MM.1S (cell line): Measurements from ENCODE around the gene TBX20.
"Not testable (repeated sequence)": the region's sequence is repeated elsewhere in the genome, so short reads cannot be mapped to it uniquely, and the experiment has no call there.

Experiments
- DNase-seq: peaks from one replicate; pipeline ENCODE4 v3.0.0-alpha.2; 2015
- H2AFZ ChIP-seq: fragments of 300-600 bp; sonication (generic); 2 replicates; pipeline ENCODE4 v1.6.0; 2016; ENCODE audit warnings: antibody characterized with exemption, low read length
- H3F3A ChIP-seq: fragments of 300-600 bp; sonication (generic); 2 replicates; pipeline ENCODE4 v1.6.1; 2016; ENCODE audit warnings: mild to moderate bottlenecking, antibody characterized with exemption, low read length, moderate library complexity, mixed read lengths; ENCODE audit not compliant: insufficient read depth
- H3K27ac ChIP-seq: fragments of 300-600 bp; sonication (generic); 2 replicates; pipeline ENCODE4 v1.5.1; 2016; ENCODE audit warnings: mild to moderate bottlenecking, low read length
- H3K27me3 ChIP-seq: fragments of 300-600 bp; sonication (generic); replicated peaks from 2 replicates; pipeline ENCODE4 v1.6.0; 2016; ENCODE audit warnings: low read length; ENCODE audit not compliant: insufficient read depth
- H3K36me3 ChIP-seq: fragments of 300-600 bp; sonication (generic); replicated peaks from 2 replicates; pipeline ENCODE4 v1.6.1; 2016; ENCODE audit warnings: mild to moderate bottlenecking, low read length, mixed read lengths; ENCODE audit not compliant: insufficient read depth
- H3K4me1 ChIP-seq: fragments of 300-600 bp; sonication (generic); 2 replicates; pipeline ENCODE4 v1.6.1; 2016; ENCODE audit warnings: low read length, mixed read lengths
- H3K4me2 ChIP-seq: fragments of 300-600 bp; sonication (generic); 2 replicates; pipeline ENCODE4 v1.6.0; 2016; ENCODE audit warnings: low read depth, low read length
- H3K4me3 ChIP-seq: fragments of 300-600 bp; sonication (generic); 2 replicates; pipeline ENCODE4 v1.5.1; 2016; ENCODE audit warnings: low read length, mixed read lengths
- H3K79me2 ChIP-seq: fragments of 300-600 bp; sonication (generic); 2 replicates; pipeline ENCODE4 v1.6.1; 2016; ENCODE audit warnings: mixed run types, low read length, mixed read lengths
- H3K9ac ChIP-seq: fragments of 300-600 bp; sonication (generic); 2 replicates; pipeline ENCODE4 v1.6.1; 2016; ENCODE audit warnings: low read length, mixed read lengths
- H3K9me2 ChIP-seq: fragments of 300-600 bp; sonication (generic); replicated peaks from 2 replicates; pipeline ENCODE4 v1.6.1; 2016; ENCODE audit warnings: mild to moderate bottlenecking, low read length, mixed read lengths; ENCODE audit not compliant: insufficient read depth
- H3K9me3 ChIP-seq: fragments of 300-600 bp; sonication (generic); replicated peaks from 2 replicates; pipeline ENCODE4 v1.6.1; 2016; ENCODE audit warnings: mild to moderate bottlenecking, low read length, mixed read lengths; ENCODE audit not compliant: insufficient read depth
- H4K20me1 ChIP-seq: fragments of 300-600 bp; sonication (generic); 2 replicates; pipeline ENCODE4 v1.6.1; 2016; ENCODE audit warnings: mild to moderate bottlenecking, low read length, moderate library complexity, mixed read lengths; ENCODE audit not compliant: insufficient read depth

Gene TBX20

DNA sequence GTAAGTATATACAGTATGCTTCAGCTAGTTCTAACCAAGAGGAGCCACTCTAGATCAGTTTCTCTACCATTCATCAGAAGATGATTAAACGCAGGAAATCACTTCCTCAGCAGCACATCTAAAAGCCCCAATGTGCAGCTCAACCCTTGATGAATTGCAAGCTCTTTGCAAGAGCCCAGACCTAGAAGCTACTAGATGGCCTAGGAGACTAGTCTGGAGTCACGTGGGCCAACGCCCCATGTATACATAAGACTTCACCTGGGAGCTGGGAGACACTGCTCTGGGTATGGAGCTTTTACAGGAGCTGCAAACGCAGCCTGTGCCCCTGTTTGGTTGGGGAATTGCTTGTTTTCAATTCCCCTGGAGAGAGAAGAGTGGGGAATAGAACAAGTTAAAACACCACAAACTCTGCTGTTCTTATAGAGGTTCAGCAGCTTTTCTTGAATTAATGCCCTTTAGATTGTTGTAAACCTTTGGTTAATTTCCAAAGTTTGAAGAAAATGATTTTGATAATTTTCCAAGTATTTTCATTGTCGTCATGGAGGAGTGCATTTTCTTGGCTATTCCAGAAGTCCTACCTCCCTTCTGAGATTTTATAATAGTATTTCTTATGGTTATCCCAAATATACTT is 69.9 kb downstream of the TBX20 start:
- H3K9me3 ChIP-seq, H3K9me2 ChIP-seq, H3K27me3 ChIP-seq, H3K36me3 ChIP-seq, H3K9ac ChIP-seq, H3F3A ChIP-seq, H3K4me3 ChIP-seq, DNase-seq, H3K79me2 ChIP-seq, H2AFZ ChIP-seq, H3K27ac ChIP-seq, H4K20me1 ChIP-seq, H3K4me2 ChIP-seq, H3K4me1 ChIP-seq: not testable (repeated sequence)

GRCh38 chr7:35180665-35181064 is 73.2 kb downstream of the TBX20 start:
- H3K9me2 ChIP-seq, DNase-seq, H3K27ac ChIP-seq: not testable (repeated sequence)

GRCh38 chr7:35173176-35173575 is 80.7 kb downstream of the TBX20 start:
- not testable (repeated sequence) for H3K4me3 ChIP-seq, H3K4me1 ChIP-seq, H3K9me2 ChIP-seq, H3K79me2 ChIP-seq, H3K9ac ChIP-seq, H3K4me2 ChIP-seq, H3K27ac ChIP-seq, DNase-seq, H3F3A ChIP-seq, H2AFZ ChIP-seq, H4K20me1 ChIP-seq, H3K27me3 ChIP-seq, H3K9me3 ChIP-seq, H3K36me3 ChIP-seq

More at GRCh38 chr7:35180665-35181064, 73.2 kb downstream of the TBX20 start:
- H3K4me2 ChIP-seq, H3K4me3 ChIP-seq, H3F3A ChIP-seq, H3K27me3 ChIP-seq, H3K9ac ChIP-seq, H3K79me2 ChIP-seq, H3K9me3 ChIP-seq, H2AFZ ChIP-seq, H3K4me1 ChIP-seq, H3K36me3 ChIP-seq, H4K20me1 ChIP-seq: not testable (repeated sequence)

GRCh38 chr7:35172131-35172530 is 81.8 kb downstream of the TBX20 start:
- H3K4me3 ChIP-seq, H3K36me3 ChIP-seq, DNase-seq, H3K27me3 ChIP-seq, H3K9ac ChIP-seq, H3K9me3 ChIP-seq, H2AFZ ChIP-seq, H3K4me1 ChIP-seq, H3K4me2 ChIP-seq, H4K20me1 ChIP-seq, H3K79me2 ChIP-seq, H3F3A ChIP-seq, H3K27ac ChIP-seq, H3K9me2 ChIP-seq: not testable (repeated sequence)

DNA sequence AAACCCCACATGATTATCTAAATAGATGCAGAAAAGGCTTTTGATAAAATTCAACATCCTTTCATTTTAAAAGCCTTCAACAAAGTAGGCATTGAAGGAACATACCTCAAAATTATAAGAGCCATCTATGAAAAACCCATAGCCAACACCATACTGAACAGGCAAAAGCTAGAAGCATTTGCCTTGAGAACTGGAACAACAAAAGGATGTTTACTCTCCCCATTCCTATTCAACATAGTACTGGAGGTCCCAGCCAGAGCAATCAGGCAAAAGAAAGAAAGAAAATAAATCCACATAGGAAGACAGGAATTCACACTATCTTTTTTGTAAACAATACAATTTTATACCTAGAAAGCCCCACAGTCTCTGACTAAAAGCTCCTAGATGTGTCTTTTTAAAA is 86.2 kb downstream of the TBX20 start:
- not testable (repeated sequence) for H2AFZ ChIP-seq, H3K79me2 ChIP-seq, H3K9ac ChIP-seq, H3K27ac ChIP-seq, H3K27me3 ChIP-seq, H3K36me3 ChIP-seq, H3K4me1 ChIP-seq, DNase-seq, H3K4me2 ChIP-seq, H3F3A ChIP-seq, H3K9me2 ChIP-seq, H3K4me3 ChIP-seq, H4K20me1 ChIP-seq, H3K9me3 ChIP-seq

- H3K36me3 ChIP-seq, H3K9me2 ChIP-seq, DNase-seq, H3K4me1 ChIP-seq, H3K9ac ChIP-seq, H3K27me3 ChIP-seq, H3K27ac ChIP-seq, H2AFZ ChIP-seq, H3K4me2 ChIP-seq, H3F3A ChIP-seq, H3K9me3 ChIP-seq, H3K79me2 ChIP-seq, H3K4me3 ChIP-seq, H4K20me1 ChIP-seq: not testable (repeated sequence)
Measured at GRCh38 chr7:35167158-35167557, 86.7 kb downstream of the TBX20 start.

- not testable (repeated sequence) for H3K9me3 ChIP-seq, H3K27me3 ChIP-seq, H3K4me1 ChIP-seq, H3K9ac ChIP-seq, DNase-seq, H3K27ac ChIP-seq, H3K79me2 ChIP-seq, H3K4me3 ChIP-seq, H3K9me2 ChIP-seq, H4K20me1 ChIP-seq, H3K36me3 ChIP-seq, H2AFZ ChIP-seq, H3F3A ChIP-seq, H3K4me2 ChIP-seq
Measured at GRCh38 chr7:35161059-35161740, 92.7 kb downstream of the TBX20 start.
